GM12878 (cell line): ENCODE data around the gene CYS1. TPM values are rescaled to one million over a fixed set of nuclear protein-coding genes. Genes with fewer than 3 reads are reported as not detected.

Experiments used
- ATF7 ChIP-seq: fragments of 450-650 bp; IDR thresholded peaks from 2 replicates; pipeline ENCODE4 v1.6.1; 2016; ENCODE audit warnings: low read depth, mild to moderate bottlenecking
- BACH1 ChIP-seq: fragments of 450-650 bp; IDR thresholded peaks from 2 replicates; pipeline ENCODE4 v1.6.1; 2017; ENCODE audit warnings: mild to moderate bottlenecking, borderline replicate concordance
- BMI1 ChIP-seq: fragments of 450-650 bp; IDR thresholded peaks from 2 replicates; pipeline ENCODE4 v1.6.1; 2016; ENCODE audit warnings: mild to moderate bottlenecking, moderate library complexity, borderline replicate concordance
- CHD4 ChIP-seq: fragments of 200-600 bp; sonication (generic); IDR thresholded peaks from 2 replicates; pipeline ENCODE4 v1.6.1; 2016; ENCODE audit warnings: mild to moderate bottlenecking
- CTCF ChIP-seq, 3 experiments: IDR thresholded peaks in 2 of 3; conservative IDR thresholded peaks in 1 of 3; 2 replicates each; pipeline ENCODE4 v1.5.1; 2011; ENCODE audit warnings: low read depth in 3 of 3, low read length in 3 of 3, mild to moderate bottlenecking in 3 of 3, control low read depth in 2 of 3, moderate library complexity in 2 of 3, inconsistent platforms in 1 of 3, mixed read lengths in 1 of 3; ENCODE audit not compliant: control insufficient read depth in 2 of 3, insufficient read depth in 1 of 3; ENCODE audit errors: extremely low read depth in 1 of 3
- CUX1 ChIP-seq: IDR thresholded peaks from 2 replicates; pipeline ENCODE4 v1.6.1; 2012; ENCODE audit warnings: improper control_type of control experiment, low read depth, low read length; ENCODE audit not compliant: insufficient replicate concordance
- IKZF1 ChIP-seq: fragments of 450-650 bp; conservative IDR thresholded peaks from 2 replicates; pipeline ENCODE4 v1.6.1; 2017; ENCODE audit warnings: antibody characterized with exemption, mild to moderate bottlenecking
- JUND ChIP-seq: IDR thresholded peaks from 2 replicates; pipeline ENCODE4 v1.6.1; 2012; ENCODE audit warnings: low read depth, mild to moderate bottlenecking, low read length, improper control_type of control experiment, moderate library complexity
- MXI1 ChIP-seq: fragments of 150-350 bp; IDR thresholded peaks from 2 replicates; pipeline ENCODE4 v1.6.1; 2011; ENCODE audit warnings: low read depth, mild to moderate bottlenecking, inconsistent platforms, low read length, improper control_type of control experiment
- NFXL1 ChIP-seq: fragments of 450-650 bp; IDR thresholded peaks from 2 replicates; pipeline ENCODE4 v1.6.1; 2017; ENCODE audit warnings: antibody characterized with exemption, mild to moderate bottlenecking, borderline replicate concordance
- PBX3 ChIP-seq: IDR thresholded peaks from 2 replicates; pipeline ENCODE4 v1.6.1; 2011; ENCODE audit warnings: mild to moderate bottlenecking, low read depth, low read length, moderate library complexity; ENCODE audit not compliant: insufficient replicate concordance
- RELB ChIP-seq: fragments of 450-650 bp; IDR thresholded peaks from 2 replicates; pipeline ENCODE4 v1.6.1; 2017; ENCODE audit warnings: low read depth, mild to moderate bottlenecking, moderate library complexity
- SIN3A ChIP-seq: IDR thresholded peaks from 2 replicates; pipeline ENCODE4 v1.6.1; 2012; ENCODE audit warnings: low read depth, low read length, improper control_type of control experiment
- SMC3 ChIP-seq: IDR thresholded peaks from 2 replicates; pipeline ENCODE4 v1.6.1; 2011; ENCODE audit warnings: low read length, improper control_type of control experiment, borderline replicate concordance
- SPI1 ChIP-seq: IDR thresholded peaks from 2 replicates; pipeline ENCODE4 v1.6.1; 2011; ENCODE audit warnings: low read depth, mild to moderate bottlenecking, low read length, moderate library complexity, borderline replicate concordance; ENCODE audit not compliant: insufficient read depth
- SUPT20H ChIP-seq: IDR thresholded peaks from 2 replicates; pipeline ENCODE4 v1.6.1; 2011; ENCODE audit warnings: low read depth, mild to moderate bottlenecking, low read length, moderate library complexity, borderline replicate concordance; ENCODE audit not compliant: control insufficient read depth
- YBX1 ChIP-seq: fragments of 450-650 bp; IDR thresholded peaks from 2 replicates; pipeline ENCODE4 v1.6.1; 2016; ENCODE audit warnings: antibody characterized with exemption
- ZNF217 ChIP-seq: fragments of 450-650 bp; IDR thresholded peaks from 2 replicates; pipeline ENCODE4 v1.6.1; 2017; ENCODE audit warnings: antibody characterized with exemption, mild to moderate bottlenecking
- polyA plus RNA-seq, 11 experiments: library from polyadenylated mRNA; depleted of rRNA in 4 of 11; unstranded in 6 of 11; stranded (reverse) in 5 of 11; fragments of >200 nt; fragmentation: Nextera tagmentation in 4 of 11; fragmentation: Illumina TruSeq in 1 of 11; extraction: Ambion mirVana in 4 of 11; extraction: Trizol in 1 of 11; gene quantifications; 1 replicate in 1 of 11; 2 replicates in 10 of 11; pipeline versions ENCODE4 v1.2.1 to v1.2.3, GENCODE V29; 2011 to 2016; ENCODE audit warnings: inconsistent platforms in 2 of 11, missing spikeins in 2 of 11, low read depth in 1 of 11
- total RNA-seq, 4 experiments: library from RNA; depleted of rRNA in 3 of 4; stranded (reverse); fragments of >200 nt in 3 of 4; fragmentation: Illumina TruSeq in 1 of 4; extraction: Trizol in 1 of 4; gene quantifications; 2 replicates each; pipeline versions ENCODE4 v1.2.1 to v1.2.3, GENCODE V29; 2013 to 2021

The CYS1 gene
- total and polyA plus RNA-seq, 10 of the 15 experiments (the other 5 are each of a cell fraction or from before 2014, with no cell fraction given): 0.35 to 6.4 (median 2.5) TPM

GRCh38 chr2:10091182-10091888 is 11.1 kb upstream of the CYS1 start (continued):
- no peak for TF ChIP-seq PBX3
- TF ChIP-seq SPI1: no peak
- peak; percentile 68 for TF ChIP-seq IKZF1
- TF ChIP-seq CUX1: no peak
- TF ChIP-seq SIN3A: no peak
- no peak for TF ChIP-seq CHD4
- TF ChIP-seq ATF7: no peak
- TF ChIP-seq RELB: no peak
- TF ChIP-seq MXI1: no peak
- no peak for TF ChIP-seq SMC3
- 0 out of 2 replicates have a peak, but pooled peaks have one; percentile 16 for TF ChIP-seq BACH1
- no peak for TF ChIP-seq SUPT20H
- no peak for TF ChIP-seq BMI1
- no peak for TF ChIP-seq ZNF217
- TF ChIP-seq CTCF (IDR thresholded peaks at IDR 0.05 in 2 of 3, conservative IDR thresholded peaks at IDR 0.05 in 1 of 3; ENCODE audit: control insufficient read depth in 2 of 3, extremely low read depth in 1 of 3, insufficient read depth in 1 of 3, low read depth in 3 of 3, low read length in 3 of 3): peak in 1 of 3 experiments; percentile 29; a peak in 1 of 6 replicates
- TF ChIP-seq YBX1: no peak
- no peak for TF ChIP-seq JUND
- no peak for TF ChIP-seq NFXL1
